ENCODE data around the gene GLG1. TPM values are rescaled to one million over a fixed set of nuclear protein-coding genes. Genes with fewer than 3 reads are reported as not detected.
"Not testable (repeated sequence)": the region's sequence is repeated elsewhere in the genome, so short reads cannot be mapped to it uniquely, and the experiment has no call there.

The GLG1 gene
- 191 and 215 TPM in 2 replicates for total RNA-seq

DNA sequence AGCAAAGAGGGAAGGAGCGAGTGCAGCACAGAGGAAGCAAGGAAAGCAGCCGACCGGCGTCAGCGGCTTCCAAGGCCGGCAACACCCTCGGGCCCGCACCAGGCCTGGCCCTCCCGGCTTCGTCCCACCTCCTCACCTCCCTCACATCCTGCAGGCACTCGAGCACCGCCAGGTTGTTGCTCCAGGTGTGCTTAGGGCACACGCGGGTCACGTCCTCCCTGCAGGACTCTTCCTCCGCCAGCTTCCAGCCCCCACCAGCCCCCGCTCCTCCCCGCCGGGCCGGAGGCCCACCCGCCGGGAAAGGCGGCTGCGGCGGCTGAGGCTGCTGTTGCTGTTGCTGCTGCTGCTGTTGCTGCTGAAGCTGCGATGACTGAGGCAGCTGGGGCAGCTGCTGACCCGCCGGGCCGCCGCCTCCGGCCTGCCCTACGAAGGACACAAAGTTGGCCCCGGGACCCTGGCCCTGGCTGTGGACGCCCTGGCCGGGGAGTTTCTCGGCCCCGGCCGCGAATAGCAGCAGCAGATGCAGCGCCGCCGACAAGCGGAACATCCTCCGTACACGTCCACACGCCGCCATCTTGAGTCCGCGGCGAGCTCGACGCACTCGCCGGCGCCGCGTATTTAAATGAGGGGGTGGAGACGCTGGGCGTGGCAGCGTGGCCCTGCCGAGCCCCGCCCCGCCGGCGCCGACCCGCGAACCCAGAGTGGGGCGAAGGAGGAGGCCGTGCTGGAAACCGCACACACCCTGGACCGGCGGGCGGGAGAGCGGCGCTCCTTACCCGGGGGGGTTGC is at the start of gene GLG1:
Gene GLG1, minus strand, starts transcription at position 594 of the 789 bp plus-strand sequence. Its CDS starts 20 bp downstream, at position 574.
- Histone ChIP-seq H4K20me1 (ENCODE audit: insufficient read depth, low read length) (peaks cover 27% of the 10 kb centered on the region), H3K9me3 (ENCODE audit: low read depth, low read length) (no peaks in the 10 kb centered on the region), H3K4me1 (ENCODE audit: insufficient read depth, low read length) (peaks cover 27% of the 10 kb centered on the region), H3K79me2 (ENCODE audit: insufficient read depth, low read length) (peaks cover 52% of the 10 kb centered on the region), H2AFZ (ENCODE audit: low read length) (peak within 1 kb of the TSS; percentile 99), H3K4me3 (ENCODE audit: insufficient read depth, low read length) (peak within 1 kb of the TSS; percentile 96), H3K27me3 (ENCODE audit: insufficient read depth, low read length) (no peaks in the 10 kb centered on the region), H3K4me2 (ENCODE audit: insufficient read depth, low read length) (peak within 1 kb of the TSS; percentile 91), H3K27ac (ENCODE audit: low read depth, low read length) (peak within 1 kb of the TSS; percentile 89), H3K36me3 (ENCODE audit: insufficient read depth, low read length) (no peaks in the 10 kb centered on the region)
- peak; percentile 95 for DNase-seq (ENCODE audit: insufficient read length, low spot score, missing footprints)
- TF ChIP-seq CTCF (IDR thresholded peaks at IDR 0.05; ENCODE audit: extremely low read depth, low read depth, low read length) = no peak

GRCh38 chr16:74654536-74655050 is 47.7 kb upstream of the GLG1 start:
- Histone ChIP-seq H3K27me3 (ENCODE audit: insufficient read depth, low read length) (no peaks in the 10 kb centered on the region), H3K4me1 (ENCODE audit: insufficient read depth, low read length) (peaks cover 2% of the 10 kb centered on the region), H3K4me2 (ENCODE audit: insufficient read depth, low read length) (no peak overlapping the region), H3K36me3 (ENCODE audit: insufficient read depth, low read length) (peaks cover 47% of the 10 kb centered on the region), H4K20me1 (ENCODE audit: insufficient read depth, low read length) (peaks cover 5% of the 10 kb centered on the region), H3K79me2 (ENCODE audit: insufficient read depth, low read length) (peaks cover 88% of the 10 kb centered on the region), H2AFZ (ENCODE audit: low read length) (no peak overlapping the region), H3K9me3 (ENCODE audit: low read depth, low read length) (no peaks in the 10 kb centered on the region), H3K27ac (ENCODE audit: low read depth, low read length) (no peak overlapping the region), H3K4me3 (ENCODE audit: insufficient read depth, low read length) (no peak overlapping the region)
- TF ChIP-seq CTCF (IDR thresholded peaks at IDR 0.05; ENCODE audit: extremely low read depth, low read depth, low read length) = no peak
- DNase-seq (ENCODE audit: insufficient read length, low spot score, missing footprints) = no peak

DNA sequence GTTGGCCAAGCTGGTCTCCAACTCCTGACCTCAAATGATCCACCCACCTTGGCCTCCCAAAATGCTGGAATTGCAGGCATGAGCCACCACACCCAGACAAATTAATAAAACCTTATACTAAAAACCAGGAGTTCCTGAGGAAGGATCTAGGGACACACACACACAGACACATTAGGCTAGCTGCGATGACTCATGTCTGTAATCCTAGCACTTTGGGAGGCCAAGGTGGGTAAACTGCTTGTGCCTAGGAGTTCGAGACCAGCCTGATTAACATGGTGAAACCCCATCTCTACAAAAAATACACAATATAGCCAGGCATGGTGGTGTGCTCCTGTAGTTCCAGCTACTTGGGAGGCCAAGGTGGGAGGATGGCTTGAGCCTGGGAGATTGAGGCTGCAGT is 46.0 kb upstream of the GLG1 start:
- not testable (repeated sequence) for H4K20me1 ChIP-seq (ENCODE audit: insufficient read depth, low read length); H3K27me3 ChIP-seq (ENCODE audit: insufficient read depth, low read length); DNase-seq (ENCODE audit: insufficient read length, low spot score, missing footprints); H3K4me2 ChIP-seq (ENCODE audit: insufficient read depth, low read length); H2AFZ ChIP-seq (ENCODE audit: low read length); H3K9me3 ChIP-seq (ENCODE audit: low read depth, low read length); H3K4me3 ChIP-seq (ENCODE audit: insufficient read depth, low read length); H3K4me1 ChIP-seq (ENCODE audit: insufficient read depth, low read length)
- Histone ChIP-seq H3K79me2 (ENCODE audit: insufficient read depth, low read length) (peaks cover 75% of the 10 kb centered on the region), H3K36me3 (ENCODE audit: insufficient read depth, low read length) (peaks cover 41% of the 10 kb centered on the region), H3K27ac (ENCODE audit: low read depth, low read length) (peak overlapping the region; percentile 35)

- Histone ChIP-seq H2AFZ (ENCODE audit: low read length) (no peak overlapping the region), H3K27me3 (ENCODE audit: insufficient read depth, low read length) (no peaks in the 10 kb centered on the region), H3K36me3 (ENCODE audit: insufficient read depth, low read length) (peaks cover 42% of the 10 kb centered on the region), H3K4me3 (ENCODE audit: insufficient read depth, low read length) (no peak overlapping the region), H3K4me1 (ENCODE audit: insufficient read depth, low read length) (peaks cover 6% of the 10 kb centered on the region), H3K79me2 (ENCODE audit: insufficient read depth, low read length) (peaks cover 72% of the 10 kb centered on the region), H3K27ac (ENCODE audit: low read depth, low read length) (no peak overlapping the region), H3K9me3 (ENCODE audit: low read depth, low read length) (no peaks in the 10 kb centered on the region), H3K4me2 (ENCODE audit: insufficient read depth, low read length) (no peak overlapping the region), H4K20me1 (ENCODE audit: insufficient read depth, low read length) (no peaks in the 10 kb centered on the region)
- no peak for DNase-seq (ENCODE audit: insufficient read length, low spot score, missing footprints)
- no peak for TF ChIP-seq CTCF (IDR thresholded peaks at IDR 0.05; ENCODE audit: extremely low read depth, low read depth, low read length)
Observed at GRCh38 chr16:74652249-74652648, 45.3 kb upstream of the GLG1 start.
